Kidney (tissue), 14 donors: Measurements from ENCODE around the gene RALY. TPM values are rescaled to one million over a fixed set of nuclear protein-coding genes. Genes with fewer than 3 reads are reported as not detected.

Source experiments
- DNase-seq, 5 donors: peaks; one replicate each; pipeline ENCODE4 v3.0.0-alpha.2; 2013 to 2020
- FAIRE-seq: peaks from 2 replicates; lab custom pipeline; 2012; peaks lifted over from hg19 to GRCh38; lab: Jason Lieb, UNC
- H3K27ac ChIP-seq, 2 donors: one replicate each; pipeline ENCODE4 v1.7.0; 2013; ENCODE audit warnings: low read depth in 2 of 2, low read length in 2 of 2, inconsistent platforms in 1 of 2
- H3K27me3 ChIP-seq: one replicate; pipeline ENCODE4 v1.7.1; 2013; ENCODE audit warnings: low read length, inconsistent platforms; ENCODE audit not compliant: control insufficient read depth, insufficient read depth
- H3K36me3 ChIP-seq, 3 donors: one replicate each; pipeline versions ENCODE4 v1.7.0 to v1.7.1; 2013; ENCODE audit warnings: low read length in 3 of 3, control low read depth in 1 of 3, inconsistent platforms in 1 of 3; ENCODE audit not compliant: insufficient read depth in 3 of 3, control insufficient read depth in 2 of 3
- H3K4me1 ChIP-seq, 3 donors: one replicate each; pipeline versions ENCODE4 v1.7.0 to v1.7.1; 2013; ENCODE audit warnings: low read length in 3 of 3, inconsistent platforms in 1 of 3, low read depth in 1 of 3; ENCODE audit not compliant: control insufficient read depth in 2 of 3, insufficient read depth in 2 of 3
- H3K4me3 ChIP-seq, 3 donors: one replicate each; pipeline versions ENCODE4 v1.7.0 to v1.8.1; 2013; ENCODE audit warnings: low read length in 3 of 3, control low read depth in 1 of 3, inconsistent platforms in 1 of 3
- H3K9ac ChIP-seq, 3 donors: one replicate each; pipeline versions ENCODE4 v1.7.0 to v1.7.1; 2013; ENCODE audit warnings: low read length in 3 of 3, control low read depth in 1 of 3, inconsistent platforms in 1 of 3
- H3K9me3 ChIP-seq, 3 donors: one replicate each; pipeline versions ENCODE4 v1.7.0 to v1.7.1; 2013; ENCODE audit warnings: low read length in 3 of 3, control low read depth in 1 of 3, inconsistent platforms in 1 of 3; ENCODE audit not compliant: control insufficient read depth in 2 of 3, insufficient read depth in 1 of 3
- CTCF ChIP-seq: IDR thresholded peaks from 3 replicates; pipeline ENCODE4 v1.5.1; 2012; ENCODE audit warnings: mild to moderate bottlenecking, moderate library complexity, borderline replicate concordance; ENCODE audit not compliant: insufficient read depth; ENCODE audit errors: extremely low read depth
- intact Hi-C: fragments of 100-400 bp; cut with DNase I; formaldehyde crosslinking; loops from one replicate; pipeline ENCODE4 v1.11.1; 2022
- polyA plus RNA-seq: library from polyadenylated mRNA; stranded (reverse); fragments of 350-450 nt; fragmentation: Illumina TruSeq; extraction: RNeasy Lipid Tissue Mini Kit (QIAGEN cat#74804); gene quantifications from one replicate; pipeline ENCODE4 v1.2.3, GENCODE V29; 2014; ENCODE audit warnings: low read depth, low replicate concordance; ENCODE audit not compliant: insufficient read depth
- total RNA-seq: library from RNA; stranded (reverse); fragmentation: NEBNext Ultra II Directional; extraction: Animal tissue kit (Norgen Biotek cat#: 25700); gene quantifications from one replicate; pipeline ENCODE4 v1.2.1, GENCODE V29; 2021
- donor health status: control.
- donor health status: control.
- donor health status: control.
- donor health status: control.
- donor health status: control.
- donor health status: DM: yes; HTN: yes; CAD: no.
- donor health status: Normal renal cell carcinoma (clear cell type).

The RALY gene
- total and polyA plus RNA-seq, 2 donors from 2014 or later: 119 to 138 TPM

GRCh38 chr20:33994222-33994913 is 657 bp downstream of the RALY start:
- no peaks in the 10 kb centered on the region for H3K27me3 ChIP-seq
- peaks cover 5 to 31% (median 25%) of the 10 kb centered on the region in 3 donors for H3K4me1 ChIP-seq
- H3K27ac ChIP-seq: peak overlapping the region; percentile 93 to 95
- H3K9ac ChIP-seq: peak overlapping the region; percentile 70 to 93 (median 86)
- no peak for TF ChIP-seq CTCF
- no peaks in the 10 kb centered on the region for H3K36me3 ChIP-seq
- FAIRE-seq (no peak), DNase-seq (peak; percentile 81 to 95 (median 89))
- H3K4me3 ChIP-seq: peak overlapping the region; percentile 79 to 90 (median 81)
- H3K9me3 ChIP-seq: no peaks in the 10 kb centered on the region
- intact Hi-C loops: no loop called here

GRCh38 chr20:33995053-33995831 is 1.5 kb downstream of the RALY start:
- Histone ChIP-seq H3K9ac (peak overlapping the region; percentile 70 to 93 (median 86)), H3K36me3 (no peaks in the 10 kb centered on the region), H3K9me3 (no peaks in the 10 kb centered on the region), H3K4me1 (peaks cover 5 to 33% (median 27%) of the 10 kb centered on the region in 3 donors), H3K27ac (peak overlapping the region; percentile 93 to 95), H3K4me3 (peak overlapping the region; percentile 79 to 90 (median 81)), H3K27me3 (no peaks in the 10 kb centered on the region)
- DNase-seq (peak in 2 of 5 donors; percentile 10 to 30), FAIRE-seq (no peak)
- intact Hi-C loops: no loop called here
- no peak for TF ChIP-seq CTCF

GRCh38 chr20:33999025-33999649 is 5.4 kb downstream of the RALY start:
- Histone ChIP-seq H3K27me3 (no peaks in the 10 kb centered on the region), H3K36me3 (no peaks in the 10 kb centered on the region), H3K4me3 (no peak overlapping the region), H3K4me1 (peaks cover 5 to 30% (median 24%) of the 10 kb centered on the region in 3 donors), H3K9ac (no peak overlapping the region), H3K9me3 (no peaks in the 10 kb centered on the region), H3K27ac (no peak overlapping the region)
- TF ChIP-seq CTCF: no peak
- FAIRE-seq (no peak), DNase-seq (no peak)
- intact Hi-C loops: no loop called here
